ENCODE results near the gene LRRC43. TPM values are rescaled to one million over a fixed set of nuclear protein-coding genes. Genes with fewer than 3 reads are reported as not detected.

The LRRC43 gene
- polyA plus RNA-seq, 1 donor from 2014 or later: 4.8 TPM

- no peaks in the 10 kb centered on the region for H3K36me3 ChIP-seq (ENCODE audit: insufficient read depth, low read length)
- H2AFZ ChIP-seq (ENCODE audit: low read depth, low read length): no peak overlapping the region
- H3F3A ChIP-seq (ENCODE audit: insufficient read depth, low read length, poor library complexity, severe bottlenecking): no peaks in the 10 kb centered on the region
- H3K79me2 ChIP-seq (replicated peaks; ENCODE audit: insufficient read depth, low read length): no peaks in the 10 kb centered on the region
- H3K27ac ChIP-seq (ENCODE audit: low read length): no peak overlapping the region
- no peaks in the 10 kb centered on the region for H4K20me1 ChIP-seq (ENCODE audit: insufficient read depth)
- no peak overlapping the region for H3K9ac ChIP-seq (ENCODE audit: low read length)
- H3K4me2 ChIP-seq (ENCODE audit: low read length): no peak overlapping the region
- no peak overlapping the region for H3K4me3 ChIP-seq (ENCODE audit: low read length)
- TF ChIP-seq TAF1 (IDR thresholded peaks at IDR 0.05; ENCODE audit: low read depth) (no peak), SMC3 (conservative IDR thresholded peaks at IDR 0.05; ENCODE audit: poor library complexity) (no peak), EP300 (conservative IDR thresholded peaks at IDR 0.05; ENCODE audit: poor library complexity, severe bottlenecking) (no peak), MXI1 (conservative IDR thresholded peaks at IDR 0.05; ENCODE audit: poor library complexity, severe bottlenecking) (no peak), RAD21 (conservative IDR thresholded peaks at IDR 0.05) (no peak), CTCF (IDR thresholded peaks at IDR 0.05; ENCODE audit: poor library complexity, severe bottlenecking) (no peak), POLR2AphosphoS5 (IDR thresholded peaks at IDR 0.05) (no peak)
- TF ChIP-seq, protein P1, sequence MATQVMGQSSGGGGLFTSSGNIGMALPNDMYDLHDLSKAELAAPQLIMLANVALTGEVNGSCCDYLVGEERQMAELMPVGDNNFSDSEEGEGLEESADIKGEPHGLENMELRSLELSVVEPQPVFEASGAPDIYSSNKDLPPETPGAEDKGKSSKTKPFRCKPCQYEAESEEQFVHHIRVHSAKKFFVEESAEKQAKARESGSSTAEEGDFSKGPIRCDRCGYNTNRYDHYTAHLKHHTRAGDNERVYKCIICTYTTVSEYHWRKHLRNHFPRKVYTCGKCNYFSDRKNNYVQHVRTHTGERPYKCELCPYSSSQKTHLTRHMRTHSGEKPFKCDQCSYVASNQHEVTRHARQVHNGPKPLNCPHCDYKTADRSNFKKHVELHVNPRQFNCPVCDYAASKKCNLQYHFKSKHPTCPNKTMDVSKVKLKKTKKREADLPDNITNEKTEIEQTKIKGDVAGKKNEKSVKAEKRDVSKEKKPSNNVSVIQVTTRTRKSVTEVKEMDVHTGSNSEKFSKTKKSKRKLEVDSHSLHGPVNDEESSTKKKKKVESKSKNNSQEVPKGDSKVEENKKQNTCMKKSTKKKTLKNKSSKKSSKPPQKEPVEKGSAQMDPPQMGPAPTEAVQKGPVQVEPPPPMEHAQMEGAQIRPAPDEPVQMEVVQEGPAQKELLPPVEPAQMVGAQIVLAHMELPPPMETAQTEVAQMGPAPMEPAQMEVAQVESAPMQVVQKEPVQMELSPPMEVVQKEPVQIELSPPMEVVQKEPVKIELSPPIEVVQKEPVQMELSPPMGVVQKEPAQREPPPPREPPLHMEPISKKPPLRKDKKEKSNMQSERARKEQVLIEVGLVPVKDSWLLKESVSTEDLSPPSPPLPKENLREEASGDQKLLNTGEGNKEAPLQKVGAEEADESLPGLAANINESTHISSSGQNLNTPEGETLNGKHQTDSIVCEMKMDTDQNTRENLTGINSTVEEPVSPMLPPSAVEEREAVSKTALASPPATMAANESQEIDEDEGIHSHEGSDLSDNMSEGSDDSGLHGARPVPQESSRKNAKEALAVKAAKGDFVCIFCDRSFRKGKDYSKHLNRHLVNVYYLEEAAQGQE (IDR thresholded peaks at IDR 0.05; ENCODE audit: borderline replicate concordance): no peak
- no peaks in the 10 kb centered on the region for H3K9me2 ChIP-seq (ENCODE audit: insufficient read depth, low read length)
- H3K27me3 ChIP-seq (ENCODE audit: insufficient read depth, low read depth, low read length): no peaks in the 10 kb centered on the region
- H3K9me3 ChIP-seq (ENCODE audit: low read length): no peaks in the 10 kb centered on the region
Observed at GRCh38 chr12:122243965-122244364, 61.0 kb downstream of the LRRC43 start.

DNA sequence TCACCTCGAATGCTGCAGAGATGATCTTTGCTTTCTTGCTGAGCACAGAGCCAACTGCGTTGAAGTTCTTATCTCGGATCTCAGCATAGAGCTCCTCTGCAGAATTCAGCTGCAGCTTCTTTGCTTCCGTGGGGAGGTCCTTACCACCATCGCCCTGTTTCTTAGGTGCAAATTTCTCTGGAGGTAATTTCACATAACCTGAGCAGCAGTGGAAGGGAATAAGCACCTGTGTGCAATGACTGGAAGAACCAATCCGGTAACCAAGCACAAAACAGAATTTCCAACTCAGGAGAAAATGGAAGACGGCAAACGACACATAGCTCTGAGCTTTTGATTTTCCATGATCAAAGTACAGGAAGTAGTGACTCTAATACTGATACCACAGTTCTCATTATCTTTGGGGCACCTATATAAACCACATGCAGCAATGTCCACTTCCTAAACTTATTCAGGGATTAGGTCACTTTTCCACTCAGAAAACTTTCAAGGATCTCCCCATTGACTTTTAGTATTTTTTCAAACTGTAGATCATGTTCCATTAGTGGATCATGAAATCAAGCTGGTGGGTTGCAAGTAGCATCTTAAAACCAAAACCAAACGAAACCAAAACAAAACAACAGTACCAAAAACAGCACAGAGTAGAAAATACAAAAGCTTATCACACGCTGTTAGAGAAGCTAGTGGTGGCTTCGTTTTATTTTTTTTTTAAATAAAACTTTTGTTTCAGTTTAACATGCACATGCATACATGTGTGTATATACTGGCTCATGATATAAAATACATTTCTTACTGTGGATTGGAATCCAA lies 61.8 kb downstream of the LRRC43 start:
- Histone ChIP-seq H3K4me2 (ENCODE audit: low read length) (no peak overlapping the region), H3K4me3 (ENCODE audit: low read length) (no peak overlapping the region), H3K9ac (ENCODE audit: low read length) (no peak overlapping the region), H2AFZ (ENCODE audit: low read depth, low read length) (no peak overlapping the region), H4K20me1 (ENCODE audit: insufficient read depth) (no peaks in the 10 kb centered on the region), H3K36me3 (ENCODE audit: insufficient read depth, low read length) (no peaks in the 10 kb centered on the region), H3K9me3 (ENCODE audit: low read length) (no peaks in the 10 kb centered on the region), H3K27ac (ENCODE audit: low read length) (no peak overlapping the region), H3F3A (ENCODE audit: insufficient read depth, low read length, poor library complexity, severe bottlenecking) (no peaks in the 10 kb centered on the region), H3K27me3 (ENCODE audit: insufficient read depth, low read depth, low read length) (no peaks in the 10 kb centered on the region), H3K79me2 (replicated peaks; ENCODE audit: insufficient read depth, low read length) (no peaks in the 10 kb centered on the region), H3K9me2 (ENCODE audit: insufficient read depth, low read length) (no peaks in the 10 kb centered on the region)
- TF ChIP-seq POLR2AphosphoS5 (IDR thresholded peaks at IDR 0.05): no peak
- TF ChIP-seq EP300 (conservative IDR thresholded peaks at IDR 0.05; ENCODE audit: poor library complexity, severe bottlenecking): no peak
- TF ChIP-seq, protein P1 (IDR thresholded peaks at IDR 0.05; ENCODE audit: borderline replicate concordance): no peak
- TF ChIP-seq MXI1 (conservative IDR thresholded peaks at IDR 0.05; ENCODE audit: poor library complexity, severe bottlenecking): no peak
- no peak for TF ChIP-seq SMC3 (conservative IDR thresholded peaks at IDR 0.05; ENCODE audit: poor library complexity)
- no peak for TF ChIP-seq TAF1 (IDR thresholded peaks at IDR 0.05; ENCODE audit: low read depth)
- TF ChIP-seq EZH2 (IDR thresholded peaks at IDR 0.05; ENCODE audit: borderline replicate concordance, insufficient read depth, low read length, poor library complexity, severe bottlenecking): no peak
- no peak for TF ChIP-seq CTCF (IDR thresholded peaks at IDR 0.05; ENCODE audit: poor library complexity, severe bottlenecking)
- TF ChIP-seq RAD21 (conservative IDR thresholded peaks at IDR 0.05): no peak

Data from neural cell (in vitro differentiated cells).